Peyer's patch (tissue), 4 donors: ENCODE data around the gene SLC26A9. TPM values are rescaled to one million over a fixed set of nuclear protein-coding genes. Genes with fewer than 3 reads are reported as not detected.

Source experiments
- DNase-seq, 3 donors: peaks; one replicate each; pipeline ENCODE4 v3.0.0-alpha.2; 2017 to 2019
- H3K27ac ChIP-seq, 4 donors: fragments of 200-600 bp; sonication (generic); one replicate each; pipeline ENCODE4 v1.5.1; 2016 to 2019
- H3K27me3 ChIP-seq, 2 donors: fragments of 200-600 bp; sonication (generic); one replicate each; pipeline ENCODE4 v1.5.1; 2019
- H3K36me3 ChIP-seq, 3 donors: fragments of 200-600 bp; sonication (generic); one replicate each; pipeline ENCODE4 v1.5.1; 2016 to 2019
- H3K4me1 ChIP-seq, 4 donors: fragments of 200-600 bp; sonication (generic); one replicate each; pipeline ENCODE4 v1.5.1; 2016 to 2019
- H3K4me3 ChIP-seq, 4 donors: fragments of 200-600 bp; sonication (generic); 1 replicate in 3 of 4; 2 replicates in 1 of 4; pipeline ENCODE4 v1.5.1; 2016 to 2019; ENCODE audit warnings: mild to moderate bottlenecking in 1 of 4
- H3K9me3 ChIP-seq, 4 donors: fragments of 200-600 bp; sonication (generic); one replicate each; pipeline ENCODE4 v1.5.1; 2016 to 2019; ENCODE audit warnings: mild to moderate bottlenecking in 1 of 4
- CTCF ChIP-seq, 6 experiments: fragments of 450-650 bp in 4 of 6; fragments of 200-600 bp in 2 of 6; sonication (generic) in 1 of 6; IDR thresholded peaks; one replicate each; pipeline ENCODE4 v1.5.1; 2017 to 2019; ENCODE audit warnings: antibody characterized with exemption in 6 of 6, mild to moderate bottlenecking in 3 of 6, moderate library complexity in 1 of 6
- POLR2A ChIP-seq, 2 donors: fragments of 450-650 bp; IDR thresholded peaks; one replicate each; pipeline ENCODE4 v1.5.1; 2017; ENCODE audit warnings: antibody characterized with exemption in 2 of 2, mild to moderate bottlenecking in 2 of 2, moderate library complexity in 2 of 2
- total RNA-seq, 4 donors: library from RNA; depleted of rRNA; stranded (reverse); fragments of >200 nt; gene quantifications; one replicate each; pipeline ENCODE4 v1.1.0, GENCODE V29; 2016

Gene SLC26A9
- total RNA-seq, 4 donors from 2014 or later = not detected

- DNase-seq = no peak
- Histone ChIP-seq H3K27me3 (no peaks in the 10 kb centered on the region), H3K9me3 (no peaks in the 10 kb centered on the region), H3K4me1 (no peaks in the 10 kb centered on the region), H3K4me3 (no peak overlapping the region), H3K36me3 (no peaks in the 10 kb centered on the region), H3K27ac (no peak overlapping the region)
- no peak for TF ChIP-seq POLR2A (IDR thresholded peaks at IDR 0.05)
- no peak for TF ChIP-seq CTCF (IDR thresholded peaks at IDR 0.05)
Observed at GRCh38 chr1:205939690-205940330, 3.4 kb downstream of the SLC26A9 start.

GRCh38 chr1:205938682-205939081, 4.6 kb downstream of the SLC26A9 start:
- Histone ChIP-seq H3K27me3 (no peaks in the 10 kb centered on the region), H3K4me3 (no peak overlapping the region), H3K9me3 (no peaks in the 10 kb centered on the region), H3K36me3 (no peaks in the 10 kb centered on the region), H3K4me1 (no peaks in the 10 kb centered on the region), H3K27ac (no peak overlapping the region)
- no peak for TF ChIP-seq CTCF (IDR thresholded peaks at IDR 0.05)
- no peak for TF ChIP-seq POLR2A (IDR thresholded peaks at IDR 0.05)
- no peak for DNase-seq

GRCh38 chr1:205936846-205937586, 6.2 kb downstream of the SLC26A9 start:
- no peaks in the 10 kb centered on the region for H3K9me3 ChIP-seq
- no peak for DNase-seq
- no peaks in the 10 kb centered on the region for H3K27me3 ChIP-seq
- no peaks in the 10 kb centered on the region for H3K4me1 ChIP-seq
- H3K36me3 ChIP-seq = no peaks in the 10 kb centered on the region
- H3K4me3 ChIP-seq = no peak overlapping the region
- no peak overlapping the region for H3K27ac ChIP-seq
- TF ChIP-seq CTCF (IDR thresholded peaks at IDR 0.05) (no peak), POLR2A (IDR thresholded peaks at IDR 0.05) (no peak)

GRCh38 chr1:205936311-205936710, 6.9 kb downstream of the SLC26A9 start:
- TF ChIP-seq POLR2A (IDR thresholded peaks at IDR 0.05) (no peak), CTCF (IDR thresholded peaks at IDR 0.05) (no peak)
- Histone ChIP-seq H3K36me3 (no peaks in the 10 kb centered on the region), H3K9me3 (no peaks in the 10 kb centered on the region), H3K4me3 (no peak overlapping the region), H3K27me3 (no peaks in the 10 kb centered on the region), H3K27ac (no peak overlapping the region), H3K4me1 (no peaks in the 10 kb centered on the region)
- DNase-seq = no peak

GRCh38 chr1:205935869-205936268, 7.4 kb downstream of the SLC26A9 start:
- Histone ChIP-seq H3K4me1 (no peaks in the 10 kb centered on the region), H3K9me3 (no peaks in the 10 kb centered on the region), H3K27me3 (no peaks in the 10 kb centered on the region), H3K27ac (no peak overlapping the region), H3K4me3 (no peak overlapping the region), H3K36me3 (no peaks in the 10 kb centered on the region)
- TF ChIP-seq CTCF (IDR thresholded peaks at IDR 0.05) = no peak
- TF ChIP-seq POLR2A (IDR thresholded peaks at IDR 0.05) = no peak
- DNase-seq = no peak
